Measurements from ENCODE around the gene LHX6. TPM values are rescaled to one million over a fixed set of nuclear protein-coding genes. Genes with fewer than 3 reads are reported as not detected.

LHX6 gene
- total and polyA plus RNA-seq, 2 of the 8 experiments (the other 6 are each of a cell fraction or from before 2014, with no cell fraction given), result 0.92 to 1.2 TPM

- Histone ChIP-seq H4K5ac (ENCODE audit: insufficient read length, low read depth, low read length) (no peak overlapping the region), H4K91ac (replicated peaks; ENCODE audit: insufficient read length, low read length) (no peak overlapping the region), H2BK5ac (ENCODE audit: low read depth, low read length) (peak overlapping the region; percentile 31; the same call in 1 of the 2 replicates), H3K23me2 (ENCODE audit: low read depth, low read length) (no peaks in the 10 kb centered on the region), H3K9me3 (ENCODE audit: insufficient read depth in 2 of 2, low read depth in 1 of 2, low read length in 1 of 2) (no peaks in the 10 kb centered on the region), H3K4me2 (ENCODE audit: insufficient read depth in 1 of 2, low read depth in 2 of 2, low read length in 2 of 2) (no peak overlapping the region), H2BK20ac (ENCODE audit: low read length) (no peak overlapping the region), H2BK12ac (ENCODE audit: low read depth, low read length) (peak overlapping the region; percentile 75; the same call in 1 of the 2 replicates), H4K8ac (ENCODE audit: extremely low read depth, insufficient read depth, low read length) (no peak overlapping the region), H3K23ac (ENCODE audit: insufficient read length) (no peak overlapping the region), H3K79me1 (ENCODE audit: low read depth, low read length) (no peaks in the 10 kb centered on the region), H2BK120ac (replicated peaks; ENCODE audit: low read depth, low read length) (no peak overlapping the region), H4K20me1 (replicated peaks in 1 of 2; ENCODE audit: control insufficient read depth in 1 of 2, insufficient read depth in 2 of 2, low read length in 2 of 2) (no peaks in the 10 kb centered on the region), H3K56ac (replicated peaks; ENCODE audit: insufficient read length, low read depth, low read length) (no peak overlapping the region), H3K27me3 (replicated peaks in 1 of 4; ENCODE audit: control insufficient read depth in 3 of 4, extremely low read depth in 1 of 4, insufficient read depth in 3 of 4, low read length in 3 of 4) (no peaks in the 10 kb centered on the region; a peak in 1 of 7 replicates), H3K36me3 (ENCODE audit: control insufficient read depth in 2 of 4, insufficient read depth in 4 of 4, low read length in 3 of 4) (no peaks in the 10 kb centered on the region), H2BK15ac (ENCODE audit: low read length) (peak overlapping the region; percentile 66; the same call in 1 of the 2 replicates), H2AK5ac (ENCODE audit: low read depth, low read length) (no peak overlapping the region), H3K18ac (ENCODE audit: extremely low read depth, low read length) (no peak overlapping the region), H3K79me2 (ENCODE audit: control insufficient read depth in 1 of 2, insufficient read depth in 2 of 2, low read length in 2 of 2) (no peaks in the 10 kb centered on the region), H3K4me3 (ENCODE audit: extremely low read depth in 1 of 4, insufficient read depth in 2 of 4, low read depth in 3 of 4, low read length in 4 of 4) (no peak overlapping the region), H3K4ac (replicated peaks; ENCODE audit: insufficient read length, low read depth, low read length) (no peak overlapping the region), H3K4me1 (replicated peaks in 1 of 4; ENCODE audit: control insufficient read depth in 3 of 4, insufficient read depth in 4 of 4, low read length in 3 of 4) (peaks cover 0 to 3% (median 1%) of the 10 kb centered on the region in 4 experiments; a peak in 2 of 7 replicates), H3K27ac (ENCODE audit: low read depth, low read length) (no peak overlapping the region), H3K14ac (ENCODE audit: insufficient read length) (no peak overlapping the region), H2AFZ (ENCODE audit: low read length) (peak overlapping the region; percentile 63; the same call in 1 of the 2 replicates), H3K9ac (replicated peaks in 1 of 4; ENCODE audit: extremely low read depth in 1 of 4, low read depth in 3 of 4, low read length in 3 of 4) (no peak overlapping the region)
- WGBS, 2 experiments (ENCODE audit: extremely low coverage in 1 of 2, insufficient coverage in 1 of 2, insufficient read length in 1 of 2, insufficient replicate concordance in 2 of 2, low coverage in 1 of 2, low lambda C conversion rate in 2 of 2, missing lambda C conversion rate in 1 of 2), result 83% methylated on average over 5 of the region's 5 CpGs; no CpG with 5 or more reads in 1 of the 2 experiments
- no peak for TF ChIP-seq ZNF274 (IDR thresholded peaks at IDR 0.05; ENCODE audit: borderline replicate concordance, extremely low read depth, low read length)
- TF ChIP-seq CTCF (IDR thresholded peaks at IDR 0.05; ENCODE audit: control extremely low read depth in 1 of 3, insufficient read depth in 1 of 3, low read depth in 1 of 3, low read length in 3 of 3), result peak in 1 of 3 experiments; percentile 13; a peak in 1 of 4 replicates
- no peak for DNase-seq (ENCODE audit: low read depth in 1 of 2, low spot score in 2 of 2)
- no peak for FAIRE-seq
- CTCF ChIA-PET (ENCODE audit: partially characterized antibody), result interaction anchor here (0.8 to 2.4 kb wide), 15 partner anchors 10 to 153 kb away, joined by 3 to 13 read pairs (median 3); partner anchors contain the start of gene NDUFA8
- POLR2A ChIA-PET (ENCODE audit: partially characterized antibody), result interaction anchor here (0.8 to 1.7 kb wide), 2 partner anchors 11 to 95 kb away, joined by 3 read pairs; no protein-coding TSS in a partner anchor
Measured at GRCh38 chr9:122192261-122192875, 36.4 kb downstream of the LHX6 start.
